Upper lobe of left lung (tissue), 6 donors: Measurements from ENCODE around the gene SARS2. TPM values are rescaled to one million over a fixed set of nuclear protein-coding genes. Genes with fewer than 3 reads are reported as not detected.

Source experiments
- ATAC-seq, 2 donors: fragments of 200-7000 bp; cut with Tn5 transposase; one replicate each; pipeline ENCODE4 v1.9.1; 2022; ENCODE audit warnings: mild to moderate bottlenecking in 2 of 2, moderate library complexity in 2 of 2; ENCODE audit not compliant: low FRiP score in 2 of 2
- DNase-seq, 2 donors: peaks; one replicate each; pipeline ENCODE4 v3.0.0-alpha.2; 2019 to 2020
- H3K27ac ChIP-seq, 4 donors: fragments of 200-600 bp; sonication (generic); one replicate each; pipeline ENCODE4 v1.5.1; 2016 to 2019
- H3K27me3 ChIP-seq, 4 donors: fragments of 200-600 bp; sonication (generic); one replicate each; pipeline ENCODE4 v1.5.1; 2017 to 2019
- H3K36me3 ChIP-seq, 4 donors: fragments of 200-600 bp; sonication (generic); one replicate each; pipeline ENCODE4 v1.5.1; 2016 to 2019
- H3K4me1 ChIP-seq, 4 donors: fragments of 200-600 bp; sonication (generic); one replicate each; pipeline ENCODE4 v1.5.1; 2018 to 2019
- H3K4me3 ChIP-seq, 4 donors: fragments of 200-600 bp; sonication (generic); one replicate each; pipeline ENCODE4 v1.5.1; 2017 to 2019; ENCODE audit warnings: mild to moderate bottlenecking in 2 of 4, moderate library complexity in 1 of 4
- H3K9me3 ChIP-seq, 4 donors: fragments of 200-600 bp; sonication (generic); one replicate each; pipeline ENCODE4 v1.5.1; 2018 to 2019
- CTCF ChIP-seq, 6 experiments: fragments of 450-650 bp in 4 of 6; fragments of 200-600 bp in 2 of 6; sonication (generic) in 2 of 6; IDR thresholded peaks; one replicate each; pipeline ENCODE4 v1.5.1; 2016 to 2019; ENCODE audit warnings: antibody characterized with exemption in 6 of 6
- EP300 ChIP-seq, 4 donors: sonication (generic); formaldehyde crosslinking; IDR thresholded peaks; one replicate each; pipeline ENCODE4 v1.5.1; 2017; ENCODE audit warnings: antibody characterized with exemption in 4 of 4, control low read depth in 2 of 4
- POLR2A ChIP-seq, 4 donors: fragments of 450-650 bp; IDR thresholded peaks; one replicate each; pipeline ENCODE4 v1.5.1; 2016 to 2017; ENCODE audit warnings: antibody characterized with exemption in 4 of 4, mild to moderate bottlenecking in 2 of 4
- POLR2AphosphoS5 ChIP-seq, 2 donors: sonication (generic); formaldehyde crosslinking; IDR thresholded peaks; one replicate each; pipeline ENCODE4 v1.5.1; 2017; ENCODE audit warnings: antibody characterized with exemption in 2 of 2
- WGBS, 2 donors: methylation state at CpG; one replicate each; pipeline ENCODE4 v1.1.5; 2017 to 2018; 5-methylcytosine and 5-hydroxymethylcytosine counted together
- total RNA-seq, 6 donors: library from RNA; depleted of rRNA in 4 of 6; stranded (reverse); fragments of >200 nt in 4 of 6; gene quantifications; one replicate each; pipeline versions ENCODE4 v1.1.0 to v1.2.1, GENCODE V29; 2016 to 2021
- donor health status: DM: no; HTN: no; CAD: no; lungs with moderate emphysema.
- donor health status: DM: no; HTN: yes; CAD: no; lungs with severe emphysema.

Gene SARS2
- total RNA-seq, 6 donors from 2014 or later: 14.3 to 54.5 (median 23.0) TPM

GRCh38 chr19:38911388-38912001, 19.1 kb downstream of the SARS2 start:
- H3K27ac ChIP-seq: no peak overlapping the region
- H3K4me1 ChIP-seq: no peaks in the 10 kb centered on the region
- peaks cover 4 to 26% (median 20%) of the 10 kb centered on the region in 4 donors for H3K36me3 ChIP-seq
- WGBS, 2 donors: 84% methylated on average over 10 of the region's 16 CpGs; no CpG with 5 or more reads in 1 of the 2 donors
- no peaks in the 10 kb centered on the region for H3K27me3 ChIP-seq
- DNase-seq (peak in 1 of 2 donors; percentile 54), ATAC-seq (no peak)
- H3K9me3 ChIP-seq: no peaks in the 10 kb centered on the region
- TF ChIP-seq POLR2AphosphoS5 (IDR thresholded peaks at IDR 0.05): no peak
- no peak for TF ChIP-seq POLR2A (IDR thresholded peaks at IDR 0.05)
- no peak for TF ChIP-seq EP300 (IDR thresholded peaks at IDR 0.05)
- no peak for TF ChIP-seq CTCF (IDR thresholded peaks at IDR 0.05)
- no peak overlapping the region for H3K4me3 ChIP-seq

GRCh38 chr19:38910488-38910887, 20.1 kb downstream of the SARS2 start:
- no peaks in the 10 kb centered on the region for H3K27me3 ChIP-seq
- 91 to 93% methylated on average over 12 of the region's 12 CpGs for WGBS, 2 donors
- no peak for TF ChIP-seq POLR2A (IDR thresholded peaks at IDR 0.05)
- TF ChIP-seq POLR2AphosphoS5 (IDR thresholded peaks at IDR 0.05): no peak
- TF ChIP-seq EP300 (IDR thresholded peaks at IDR 0.05): no peak
- TF ChIP-seq CTCF (IDR thresholded peaks at IDR 0.05): no peak
- no peaks in the 10 kb centered on the region for H3K9me3 ChIP-seq
- peaks cover 8 to 32% (median 25%) of the 10 kb centered on the region in 4 donors for H3K36me3 ChIP-seq
- no peak overlapping the region for H3K27ac ChIP-seq
- H3K4me1 ChIP-seq: no peaks in the 10 kb centered on the region
- ATAC-seq (no peak), DNase-seq (peak in 1 of 2 donors; percentile 55)
- H3K4me3 ChIP-seq: no peak overlapping the region

- Histone ChIP-seq H3K9me3 (no peaks in the 10 kb centered on the region), H3K27ac (no peak overlapping the region), H3K4me3 (no peak overlapping the region), H3K27me3 (no peaks in the 10 kb centered on the region), H3K4me1 (no peaks in the 10 kb centered on the region), H3K36me3 (peaks cover 9 to 44% (median 32%) of the 10 kb centered on the region in 4 donors)
- DNase-seq: no peak
- WGBS, 2 donors: 79 to 85% methylated on average over 6 to 10 of the region's 10 CpGs
- TF ChIP-seq EP300 (IDR thresholded peaks at IDR 0.05) (no peak), POLR2A (IDR thresholded peaks at IDR 0.05) (no peak)
- ATAC-seq: no peak
Measured at GRCh38 chr19:38908911-38909310, 21.7 kb downstream of the SARS2 start.

GRCh38 chr19:38907670-38908069, 22.9 kb downstream of the SARS2 start:
- Histone ChIP-seq H3K27me3 (no peaks in the 10 kb centered on the region), H3K36me3 (peaks cover 9 to 44% (median 32%) of the 10 kb centered on the region in 4 donors), H3K4me1 (no peaks in the 10 kb centered on the region), H3K27ac (no peak overlapping the region), H3K4me3 (no peak overlapping the region), H3K9me3 (no peaks in the 10 kb centered on the region)
- DNase-seq: no peak
- 94 to 95% methylated on average over 12 of the region's 12 CpGs for WGBS, 2 donors
- ATAC-seq: no peak
- TF ChIP-seq POLR2AphosphoS5 (IDR thresholded peaks at IDR 0.05) (no peak), CTCF (IDR thresholded peaks at IDR 0.05) (no peak), EP300 (IDR thresholded peaks at IDR 0.05) (no peak), POLR2A (IDR thresholded peaks at IDR 0.05) (no peak)

GRCh38 chr19:38907227-38907626, 23.3 kb downstream of the SARS2 start:
- no peaks in the 10 kb centered on the region for H3K4me1 ChIP-seq
- H3K9me3 ChIP-seq: no peaks in the 10 kb centered on the region
- DNase-seq (no peak), ATAC-seq (no peak)
- H3K4me3 ChIP-seq: no peak overlapping the region
- no peak for TF ChIP-seq POLR2AphosphoS5 (IDR thresholded peaks at IDR 0.05)
- TF ChIP-seq EP300 (IDR thresholded peaks at IDR 0.05): no peak
- no peak for TF ChIP-seq CTCF (IDR thresholded peaks at IDR 0.05)
- no peak for TF ChIP-seq POLR2A (IDR thresholded peaks at IDR 0.05)
- H3K36me3 ChIP-seq: peaks cover 9 to 44% (median 32%) of the 10 kb centered on the region in 4 donors
- no peaks in the 10 kb centered on the region for H3K27me3 ChIP-seq
- no peak overlapping the region for H3K27ac ChIP-seq
- 94 to 99% methylated on average over 15 to 28 of the region's 29 CpGs for WGBS, 2 donors
